Measurements from ENCODE around the gene SCOC.

Gene SCOC

DNA sequence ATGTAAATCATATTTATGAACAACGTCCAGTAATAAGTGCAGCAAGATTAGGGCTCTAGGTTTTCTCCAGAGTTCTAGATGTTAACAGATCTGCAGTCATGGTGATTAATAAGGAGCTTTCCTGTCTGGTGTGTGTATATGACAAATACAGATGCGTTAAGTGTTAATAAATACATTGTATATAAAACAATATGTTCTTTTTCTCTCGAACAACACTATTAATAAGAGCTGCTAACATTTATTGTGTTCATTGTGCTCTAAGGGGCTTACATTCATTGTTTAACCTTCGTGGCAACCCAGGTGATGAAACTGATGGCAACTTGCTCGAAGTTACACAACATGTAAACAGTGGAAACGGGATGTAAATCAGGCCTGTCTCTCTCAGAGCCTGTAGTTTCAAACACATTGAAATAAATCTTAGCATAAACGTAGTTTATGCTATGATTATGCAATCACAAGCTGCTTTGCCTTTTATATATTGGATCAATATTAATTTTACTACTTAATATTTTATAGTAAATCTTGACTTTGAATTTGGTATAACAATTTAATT, 54.5 kb downstream of the SCOC start:
- no peaks in the 10 kb centered on the region for H3K9me3 ChIP-seq
- peaks cover 17 to 19% of the 10 kb centered on the region in 2 experiments for H3K4me1 ChIP-seq (ENCODE audit: control insufficient read depth in 1 of 2, insufficient read depth in 1 of 2, low read depth in 1 of 2, low read length in 1 of 2)
- H3K4me3 ChIP-seq (ENCODE audit: low read depth in 1 of 2, low read length in 1 of 2), result peak overlapping the region; percentile 61 to 71
- TF ChIP-seq, protein P1, sequence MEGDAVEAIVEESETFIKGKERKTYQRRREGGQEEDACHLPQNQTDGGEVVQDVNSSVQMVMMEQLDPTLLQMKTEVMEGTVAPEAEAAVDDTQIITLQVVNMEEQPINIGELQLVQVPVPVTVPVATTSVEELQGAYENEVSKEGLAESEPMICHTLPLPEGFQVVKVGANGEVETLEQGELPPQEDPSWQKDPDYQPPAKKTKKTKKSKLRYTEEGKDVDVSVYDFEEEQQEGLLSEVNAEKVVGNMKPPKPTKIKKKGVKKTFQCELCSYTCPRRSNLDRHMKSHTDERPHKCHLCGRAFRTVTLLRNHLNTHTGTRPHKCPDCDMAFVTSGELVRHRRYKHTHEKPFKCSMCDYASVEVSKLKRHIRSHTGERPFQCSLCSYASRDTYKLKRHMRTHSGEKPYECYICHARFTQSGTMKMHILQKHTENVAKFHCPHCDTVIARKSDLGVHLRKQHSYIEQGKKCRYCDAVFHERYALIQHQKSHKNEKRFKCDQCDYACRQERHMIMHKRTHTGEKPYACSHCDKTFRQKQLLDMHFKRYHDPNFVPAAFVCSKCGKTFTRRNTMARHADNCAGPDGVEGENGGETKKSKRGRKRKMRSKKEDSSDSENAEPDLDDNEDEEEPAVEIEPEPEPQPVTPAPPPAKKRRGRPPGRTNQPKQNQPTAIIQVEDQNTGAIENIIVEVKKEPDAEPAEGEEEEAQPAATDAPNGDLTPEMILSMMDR (IDR thresholded peaks at IDR 0.05), result no peak
- no peaks in the 10 kb centered on the region for H3K36me3 ChIP-seq
- peaks cover 29% of the 10 kb centered on the region for H3K27me3 ChIP-seq
- H3K27ac ChIP-seq, result no peak overlapping the region
